ENCODE data around the gene ZNF575.
"Not testable (repeated sequence)": the region's sequence is repeated elsewhere in the genome, so short reads cannot be mapped to it uniquely, and the experiment has no call there.

Gene ZNF575

DNA sequence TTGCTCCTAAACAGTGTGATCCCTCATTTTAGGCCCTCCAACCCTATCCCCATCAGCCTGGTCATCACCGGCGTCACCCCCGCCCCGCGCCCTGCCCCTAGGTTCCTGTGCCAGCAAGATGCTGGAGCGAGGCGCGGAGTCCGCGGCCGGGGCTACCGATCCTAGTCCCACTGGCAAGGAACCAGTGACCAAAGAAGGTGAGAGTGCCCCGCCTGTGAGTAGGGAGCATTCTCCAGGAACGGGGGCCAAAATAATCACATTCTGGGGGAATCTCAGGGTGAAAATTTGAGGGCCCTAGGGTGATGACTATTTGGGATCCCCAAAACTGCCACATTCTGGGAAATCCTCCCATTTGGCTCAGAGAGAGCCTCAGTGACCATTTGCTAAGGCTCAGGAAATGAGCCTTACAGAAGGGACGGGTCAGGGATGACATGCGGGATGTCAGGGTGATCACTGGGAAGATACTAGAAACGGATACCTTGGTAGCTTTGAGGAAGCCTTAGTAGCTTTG, 1.4 kb downstream of the ZNF575 start:
- Histone ChIP-seq H3K9me3 (ENCODE audit: control insufficient read depth, insufficient read depth, low read length) (no peaks in the 10 kb centered on the region), H3K36me3 (ENCODE audit: control insufficient read depth, insufficient read depth, low read length) (peaks cover 6% of the 10 kb centered on the region), H3K27me3 (ENCODE audit: control insufficient read depth, insufficient read depth, low read length) (peaks cover 2% of the 10 kb centered on the region), H3K9ac (ENCODE audit: low read depth, low read length) (no peak overlapping the region), H3K4me1 (ENCODE audit: control insufficient read depth, insufficient read depth, low read length) (peaks cover 9% of the 10 kb centered on the region), H3K4me3 (ENCODE audit: low read depth, low read length) (peak overlapping the region; percentile 67)

DNA sequence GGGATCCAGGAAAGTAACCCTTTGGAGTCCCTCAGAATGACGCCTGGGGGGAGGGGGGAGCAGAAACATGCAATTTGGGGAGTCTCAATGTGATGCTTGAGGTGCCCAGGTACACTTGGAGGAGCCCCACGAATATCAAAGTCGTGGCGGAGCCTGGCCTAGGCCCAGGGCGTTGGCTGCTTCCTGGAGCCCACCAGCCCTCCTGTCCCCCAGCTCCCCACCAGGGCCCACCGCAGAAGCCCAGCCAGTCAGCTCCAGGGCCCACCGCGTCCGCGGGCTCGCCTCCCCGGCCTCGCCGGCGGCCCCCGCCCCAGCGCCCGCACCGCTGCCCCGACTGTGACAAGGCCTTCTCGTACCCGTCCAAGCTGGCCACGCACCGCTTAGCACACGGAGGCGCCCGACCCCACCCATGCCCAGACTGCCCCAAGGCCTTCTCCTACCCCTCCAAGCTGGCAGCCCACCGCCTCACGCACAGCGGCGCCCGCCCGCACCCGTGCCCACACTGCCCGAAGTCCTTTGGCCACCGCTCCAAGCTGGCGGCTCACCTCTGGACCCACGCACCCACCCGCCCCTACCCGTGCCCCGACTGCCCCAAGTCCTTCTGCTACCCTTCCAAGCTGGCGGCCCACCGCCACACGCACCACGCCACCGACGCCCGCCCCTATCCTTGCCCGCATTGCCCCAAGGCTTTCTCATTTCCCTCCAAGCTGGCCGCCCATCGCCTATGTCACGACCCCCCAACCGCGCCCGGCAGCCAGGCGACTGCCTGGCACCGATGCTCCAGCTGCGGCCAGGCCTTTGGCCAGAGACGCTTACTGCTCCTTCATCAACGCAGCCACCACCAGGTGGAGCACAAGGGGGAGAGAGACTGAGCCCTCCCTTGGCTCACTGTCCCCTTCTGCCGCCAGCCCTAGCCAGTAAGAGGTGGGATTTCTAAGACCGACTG, 2.1 kb downstream of the ZNF575 start:
- Histone ChIP-seq H3K9ac (ENCODE audit: low read depth, low read length) (no peak overlapping the region), H3K36me3 (ENCODE audit: control insufficient read depth, insufficient read depth, low read length) (peaks cover 6% of the 10 kb centered on the region), H3K27me3 (ENCODE audit: control insufficient read depth, insufficient read depth, low read length) (no peaks in the 10 kb centered on the region), H3K9me3 (ENCODE audit: control insufficient read depth, insufficient read depth, low read length) (no peaks in the 10 kb centered on the region), H3K4me3 (ENCODE audit: low read depth, low read length) (peak overlapping the region; percentile 67), H3K4me1 (ENCODE audit: control insufficient read depth, insufficient read depth, low read length) (peaks cover 9% of the 10 kb centered on the region)

DNA sequence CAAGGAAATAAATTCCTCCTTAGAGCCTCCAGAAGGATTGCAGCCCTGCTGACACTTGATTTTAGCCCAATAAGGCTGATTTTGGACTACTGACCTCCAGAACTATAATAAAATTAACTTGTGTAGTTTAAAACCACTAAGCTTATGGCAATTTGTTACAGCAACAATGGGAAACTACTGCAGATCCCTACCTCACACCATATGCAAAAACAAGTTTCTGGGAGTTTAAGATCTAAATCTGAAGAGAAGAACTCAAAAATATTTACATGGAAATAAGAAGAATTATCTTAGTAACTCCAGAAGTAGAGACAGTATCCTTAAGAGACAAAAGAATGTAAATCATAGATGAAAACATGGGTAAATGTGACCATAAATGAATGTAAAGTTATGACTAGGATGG, 5.9 kb downstream of the ZNF575 start:
- H3K27me3 ChIP-seq (ENCODE audit: control insufficient read depth, insufficient read depth, low read length): no peaks in the 10 kb centered on the region
- H3K4me3 ChIP-seq (ENCODE audit: low read depth, low read length): no peak overlapping the region
- H3K4me1 ChIP-seq (ENCODE audit: control insufficient read depth, insufficient read depth, low read length): peaks cover 9% of the 10 kb centered on the region
- H3K36me3 ChIP-seq (ENCODE audit: control insufficient read depth, insufficient read depth, low read length): peaks cover 27% of the 10 kb centered on the region
- no peaks in the 10 kb centered on the region for H3K9me3 ChIP-seq (ENCODE audit: control insufficient read depth, insufficient read depth, low read length)
- H3K9ac ChIP-seq (ENCODE audit: low read depth, low read length): no peak overlapping the region

GRCh38 chr19:43540381-43540780, 7.4 kb downstream of the ZNF575 start:
- peaks cover 5% of the 10 kb centered on the region for H3K4me1 ChIP-seq (ENCODE audit: control insufficient read depth, insufficient read depth, low read length)
- no peak overlapping the region for H3K4me3 ChIP-seq (ENCODE audit: low read depth, low read length)
- no peaks in the 10 kb centered on the region for H3K9me3 ChIP-seq (ENCODE audit: control insufficient read depth, insufficient read depth, low read length)
- no peaks in the 10 kb centered on the region for H3K27me3 ChIP-seq (ENCODE audit: control insufficient read depth, insufficient read depth, low read length)
- no peak overlapping the region for H3K9ac ChIP-seq (ENCODE audit: low read depth, low read length)
- peaks cover 31% of the 10 kb centered on the region for H3K36me3 ChIP-seq (ENCODE audit: control insufficient read depth, insufficient read depth, low read length)

- H3K36me3 ChIP-seq (ENCODE audit: control insufficient read depth, insufficient read depth, low read length): peaks cover 37% of the 10 kb centered on the region
- no peaks in the 10 kb centered on the region for H3K27me3 ChIP-seq (ENCODE audit: control insufficient read depth, insufficient read depth, low read length)
- no peaks in the 10 kb centered on the region for H3K9me3 ChIP-seq (ENCODE audit: control insufficient read depth, insufficient read depth, low read length)
- H3K9ac ChIP-seq (ENCODE audit: low read depth, low read length): no peak overlapping the region
- no peak overlapping the region for H3K4me3 ChIP-seq (ENCODE audit: low read depth, low read length)
- H3K4me1 ChIP-seq (ENCODE audit: control insufficient read depth, insufficient read depth, low read length): no peaks in the 10 kb centered on the region
Observed at GRCh38 chr19:43541920-43542650, 9.1 kb downstream of the ZNF575 start.

GRCh38 chr19:43544077-43544476, 11.1 kb downstream of the ZNF575 start:
- Histone ChIP-seq H3K27me3 (ENCODE audit: control insufficient read depth, insufficient read depth, low read length) (no peaks in the 10 kb centered on the region), H3K9ac (ENCODE audit: low read depth, low read length) (no peak overlapping the region), H3K9me3 (ENCODE audit: control insufficient read depth, insufficient read depth, low read length) (no peaks in the 10 kb centered on the region), H3K36me3 (ENCODE audit: control insufficient read depth, insufficient read depth, low read length) (peaks cover 33% of the 10 kb centered on the region), H3K4me1 (ENCODE audit: control insufficient read depth, insufficient read depth, low read length) (no peaks in the 10 kb centered on the region), H3K4me3 (ENCODE audit: low read depth, low read length) (no peak overlapping the region)

DNA sequence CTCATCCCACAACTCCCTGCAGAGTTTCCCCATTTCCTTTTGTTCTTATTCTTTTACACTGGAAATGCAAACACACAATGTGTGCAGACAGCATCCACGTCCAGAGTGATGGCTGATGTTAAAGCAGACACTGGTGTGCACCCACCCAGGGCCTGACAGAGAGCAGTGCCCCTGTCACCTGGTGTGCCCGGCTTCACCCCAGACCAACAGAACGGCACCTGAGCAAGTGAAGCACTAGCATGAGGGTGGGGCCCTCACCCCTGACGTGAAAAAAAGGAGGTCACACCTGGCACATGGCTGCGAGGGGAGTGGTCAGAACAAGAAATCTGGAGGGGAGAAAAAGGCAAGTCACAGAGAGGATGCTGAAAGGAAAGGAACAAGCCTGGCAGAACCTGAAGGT, 12.3 kb downstream of the ZNF575 start:
- Histone ChIP-seq H3K4me1 (ENCODE audit: control insufficient read depth, insufficient read depth, low read length) (no peaks in the 10 kb centered on the region), H3K9me3 (ENCODE audit: control insufficient read depth, insufficient read depth, low read length) (no peaks in the 10 kb centered on the region), H3K9ac (ENCODE audit: low read depth, low read length) (no peak overlapping the region), H3K36me3 (ENCODE audit: control insufficient read depth, insufficient read depth, low read length) (peaks cover 39% of the 10 kb centered on the region), H3K27me3 (ENCODE audit: control insufficient read depth, insufficient read depth, low read length) (no peaks in the 10 kb centered on the region), H3K4me3 (ENCODE audit: low read depth, low read length) (no peak overlapping the region)

DNA sequence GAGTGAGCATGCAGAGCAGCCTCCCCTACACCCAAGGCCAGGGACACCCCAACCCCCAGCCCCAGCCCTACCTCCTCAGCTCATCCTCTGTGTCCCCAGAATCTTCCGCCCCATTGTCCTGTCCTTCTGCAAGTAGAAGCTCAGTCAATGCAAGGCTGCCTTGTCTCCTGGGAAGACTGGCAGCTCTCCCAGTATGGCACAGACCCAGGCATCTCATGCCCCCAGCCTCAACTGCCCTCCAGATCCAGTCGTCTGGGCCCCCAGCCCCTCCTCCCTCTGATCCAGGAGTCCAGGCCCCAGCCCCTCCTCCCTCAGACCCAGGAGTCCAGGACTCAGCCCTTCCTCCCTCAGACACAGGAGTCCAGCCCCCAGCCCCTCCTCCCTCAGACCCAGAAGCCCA, 13.0 kb downstream of the ZNF575 start:
- no peaks in the 10 kb centered on the region for H3K4me1 ChIP-seq (ENCODE audit: control insufficient read depth, insufficient read depth, low read length)
- no peaks in the 10 kb centered on the region for H3K27me3 ChIP-seq (ENCODE audit: control insufficient read depth, insufficient read depth, low read length)
- H3K36me3 ChIP-seq (ENCODE audit: control insufficient read depth, insufficient read depth, low read length): peaks cover 37% of the 10 kb centered on the region
- no peak overlapping the region for H3K9ac ChIP-seq (ENCODE audit: low read depth, low read length)
- H3K4me3 ChIP-seq (ENCODE audit: low read depth, low read length): no peak overlapping the region
- no peaks in the 10 kb centered on the region for H3K9me3 ChIP-seq (ENCODE audit: control insufficient read depth, insufficient read depth, low read length)

- no peaks in the 10 kb centered on the region for H3K27me3 ChIP-seq (ENCODE audit: control insufficient read depth, insufficient read depth, low read length)
- H3K4me3 ChIP-seq (ENCODE audit: low read depth, low read length): no peak overlapping the region
- H3K36me3 ChIP-seq (ENCODE audit: control insufficient read depth, insufficient read depth, low read length): peaks cover 40% of the 10 kb centered on the region
- H3K9me3 ChIP-seq (ENCODE audit: control insufficient read depth, insufficient read depth, low read length): no peaks in the 10 kb centered on the region
- no peaks in the 10 kb centered on the region for H3K4me1 ChIP-seq (ENCODE audit: control insufficient read depth, insufficient read depth, low read length)
- no peak overlapping the region for H3K9ac ChIP-seq (ENCODE audit: low read depth, low read length)
Observed at GRCh38 chr19:43546581-43546980, 13.6 kb downstream of the ZNF575 start.

DNA sequence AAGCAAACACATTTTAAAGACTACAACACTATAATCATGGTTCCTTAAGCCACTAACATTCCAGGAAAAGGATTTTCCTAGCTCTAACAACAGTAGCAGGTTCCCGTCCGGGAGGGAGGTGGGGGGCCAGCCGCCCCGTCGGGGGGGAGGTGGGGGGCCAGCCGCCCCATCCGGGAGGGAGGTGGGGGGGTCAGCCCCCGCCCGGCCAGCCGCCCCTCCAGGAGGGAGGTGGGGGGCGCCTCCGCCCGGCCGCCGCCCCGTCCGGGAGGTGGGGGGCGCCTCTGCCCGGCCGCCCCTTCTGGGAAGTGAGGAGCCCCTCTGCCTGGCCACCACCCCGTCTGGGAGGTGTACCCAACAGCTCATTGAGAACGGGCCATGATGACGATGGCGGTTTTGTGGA, 14.9 kb downstream of the ZNF575 start:
- H3K9me3 ChIP-seq (ENCODE audit: control insufficient read depth, insufficient read depth, low read length); H3K9ac ChIP-seq (ENCODE audit: low read depth, low read length); H3K4me3 ChIP-seq (ENCODE audit: low read depth, low read length); H3K27me3 ChIP-seq (ENCODE audit: control insufficient read depth, insufficient read depth, low read length); H3K4me1 ChIP-seq (ENCODE audit: control insufficient read depth, insufficient read depth, low read length): not testable (repeated sequence)
- peaks cover 43% of the 10 kb centered on the region for H3K36me3 ChIP-seq (ENCODE audit: control insufficient read depth, insufficient read depth, low read length)

DNA sequence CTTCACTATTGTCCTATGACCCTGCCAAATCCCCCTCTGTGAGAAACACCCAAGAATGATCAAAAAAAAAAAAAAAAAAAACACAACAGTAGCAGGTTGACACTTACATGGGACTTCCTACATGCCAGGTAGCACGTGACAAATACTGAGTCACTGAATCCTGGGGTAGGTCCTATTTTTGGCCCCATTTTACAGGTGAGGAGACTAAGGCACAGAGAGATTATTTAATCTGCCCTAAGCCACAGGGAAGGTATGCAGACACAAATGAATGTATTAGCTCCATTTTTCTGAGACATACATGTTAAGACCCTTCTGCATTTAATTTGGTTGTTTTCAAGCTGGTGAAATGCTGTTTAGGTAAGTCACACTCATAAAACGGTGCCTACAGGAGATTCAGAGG, 15.7 kb downstream of the ZNF575 start:
- H3K4me3 ChIP-seq (ENCODE audit: low read depth, low read length): no peak overlapping the region
- H3K9me3 ChIP-seq (ENCODE audit: control insufficient read depth, insufficient read depth, low read length): no peaks in the 10 kb centered on the region
- H3K36me3 ChIP-seq (ENCODE audit: control insufficient read depth, insufficient read depth, low read length): peaks cover 43% of the 10 kb centered on the region
- no peaks in the 10 kb centered on the region for H3K4me1 ChIP-seq (ENCODE audit: control insufficient read depth, insufficient read depth, low read length)
- H3K9ac ChIP-seq (ENCODE audit: low read depth, low read length): no peak overlapping the region
- H3K27me3 ChIP-seq (ENCODE audit: control insufficient read depth, insufficient read depth, low read length): no peaks in the 10 kb centered on the region

Measured in iPS-15b (cell line).